Retinal pigment epithelial cell (primary cell): ENCODE data around the gene ACTR6.
"Not testable (repeated sequence)": the region's sequence is repeated elsewhere in the genome, so short reads cannot be mapped to it uniquely, and the experiment has no call there.

Source experiments
- DNase-seq: peaks from one replicate; pipeline ENCODE4 v3.0.0-alpha.2; 2010; ENCODE audit warnings: low read depth
- H3K4me3 ChIP-seq: 2 replicates; pipeline ENCODE4 v1.5.1; 2011; ENCODE audit warnings: mild to moderate bottlenecking, low read length, control low read depth, moderate library complexity
- CTCF ChIP-seq: conservative IDR thresholded peaks from 2 replicates; pipeline ENCODE4 v1.5.1; 2011; ENCODE audit warnings: low read depth, low read length, control low read depth, inconsistent platforms

Gene ACTR6

GRCh38 chr12:100185361-100185894, 15.2 kb upstream of the ACTR6 start:
- TF ChIP-seq CTCF = no peak
- no peak overlapping the region for H3K4me3 ChIP-seq
- DNase-seq = no peak

- H3K4me3 ChIP-seq = no peak overlapping the region
- TF ChIP-seq CTCF = no peak
- no peak for DNase-seq
Observed at GRCh38 chr12:100186071-100186470, 14.5 kb upstream of the ACTR6 start.

GRCh38 chr12:100187068-100187467, 13.5 kb upstream of the ACTR6 start:
- H3K4me3 ChIP-seq = no peak overlapping the region
- DNase-seq = no peak
- no peak for TF ChIP-seq CTCF

GRCh38 chr12:100187857-100188519, 12.6 kb upstream of the ACTR6 start:
- no peak for DNase-seq
- TF ChIP-seq CTCF = no peak

GRCh38 chr12:100188888-100189635, 11.6 kb upstream of the ACTR6 start:
- H3K4me3 ChIP-seq, DNase-seq: not testable (repeated sequence)

More at GRCh38 chr12:100187857-100188519, 12.6 kb upstream of the ACTR6 start:
- H3K4me3 ChIP-seq = no peak overlapping the region

GRCh38 chr12:100189636-100190394, 10.8 kb upstream of the ACTR6 start:
- H3K4me3 ChIP-seq = no peak overlapping the region
- no peak for DNase-seq
- TF ChIP-seq CTCF = no peak

GRCh38 chr12:100193085-100193484, 7.5 kb upstream of the ACTR6 start:
- no peak overlapping the region for H3K4me3 ChIP-seq
- TF ChIP-seq CTCF = no peak
- no peak for DNase-seq
